ENCODE results near the gene FAM217A. TPM values are rescaled to one million over a fixed set of nuclear protein-coding genes. Genes with fewer than 3 reads are reported as not detected.
A peak's percentile ranks its signal among the peaks of the same experiment; 100 is the strongest.

FAM217A gene
- total and polyA plus RNA-seq, 2 of the 13 experiments (the other 11 are each of a cell fraction or from before 2014, with no cell fraction given), result not detected

- peak; percentile 69; the same call in 1 of the 2 replicates for TF ChIP-seq DNMT1 (CRISPR knock-in tag; IDR thresholded peaks at IDR 0.05)
- peak; percentile 88 for TF ChIP-seq ZNF430 (CRISPR knock-in tag; IDR thresholded peaks at IDR 0.05)
- no peak for TF ChIP-seq RERE (CRISPR knock-in tag; IDR thresholded peaks at IDR 0.05; ENCODE audit: low read depth)
- no peak for TF ChIP-seq NR2F6 (IDR thresholded peaks at IDR 0.05)
- peak; percentile 76; the same call in 1 of the 2 replicates for TF ChIP-seq NR2F6 (CRISPR knock-in tag; IDR thresholded peaks at IDR 0.05)
- peak; percentile 90 for TF ChIP-seq ZNF639 (CRISPR knock-in tag; conservative IDR thresholded peaks at IDR 0.05)
- TF ChIP-seq MIER3 (CRISPR knock-in tag; IDR thresholded peaks at IDR 0.05; ENCODE audit: borderline replicate concordance), result 0 out of 2 replicates have a peak, but pooled peaks have one; percentile 30
- TF ChIP-seq EEA1 (CRISPR knock-in tag; IDR thresholded peaks at IDR 0.05; ENCODE audit: borderline replicate concordance), result peak; percentile 71; the same call in 1 of the 2 replicates
- TF ChIP-seq POLR2G (IDR thresholded peaks at IDR 0.05; ENCODE audit: low read depth, low read length), result peak; percentile 94
- no peak; the same call in 1 of the 2 replicates for TF ChIP-seq CBX5 (CRISPR knock-in tag; IDR thresholded peaks at IDR 0.05; ENCODE audit: borderline replicate concordance)
- TF ChIP-seq ZFY (CRISPR knock-in tag; IDR thresholded peaks at IDR 0.05), result peak; percentile 96
- no peak for TF ChIP-seq JUNB (CRISPR knock-in tag; IDR thresholded peaks at IDR 0.05; ENCODE audit: borderline replicate concordance)
- no peak; the same call in 1 of the 2 replicates for TF ChIP-seq ARNTL (CRISPR knock-in tag; IDR thresholded peaks at IDR 0.05)
- TF ChIP-seq ZSCAN20 (CRISPR knock-in tag; IDR thresholded peaks at IDR 0.05; ENCODE audit: borderline replicate concordance), result 0 out of 2 replicates have a peak, but pooled peaks have one; percentile 67
- no peak; the same call in 1 of the 2 replicates for TF ChIP-seq RFXANK (CRISPR knock-in tag; IDR thresholded peaks at IDR 0.05)
- peak; percentile 45; the same call in 1 of the 2 replicates for TF ChIP-seq ZNF512B (CRISPR knock-in tag; IDR thresholded peaks at IDR 0.05; ENCODE audit: borderline replicate concordance)
- TF ChIP-seq ZNF704 (CRISPR knock-in tag; IDR thresholded peaks at IDR 0.05; ENCODE audit: borderline replicate concordance), result peak; percentile 56; the same call in 1 of the 2 replicates
Measured at GRCh38 chr6:4021133-4021853, 57.6 kb downstream of the FAM217A start (continued).

Measured in HepG2 (cell line).